ENCODE data around the gene FREM2.

The FREM2 gene

GRCh38 chr13:38763446-38764381 lies 76.8 kb downstream of the FREM2 start:
- DNase-seq (ENCODE audit: low read depth): peak; percentile 48
- TF ChIP-seq POLR2A (IDR thresholded peaks at IDR 0.05; ENCODE audit: extremely low read depth, insufficient read length): no peak
- no peak for TF ChIP-seq MYC (IDR thresholded peaks at IDR 0.05; ENCODE audit: low read depth, low read length)
- peak; percentile 48 for TF ChIP-seq CTCF (IDR thresholded peaks at IDR 0.05; ENCODE audit: low read depth, low read length)
- H3K4me3 ChIP-seq (ENCODE audit: low read depth, low read length): no peak overlapping the region

- no peak for DNase-seq (ENCODE audit: low read depth)
- TF ChIP-seq POLR2A (IDR thresholded peaks at IDR 0.05; ENCODE audit: extremely low read depth, insufficient read length): no peak
Measured at GRCh38 chr13:38766799-38767198, 79.9 kb downstream of the FREM2 start.

GRCh38 chr13:38767506-38768265 lies 80.8 kb downstream of the FREM2 start:
- DNase-seq (ENCODE audit: low read depth): no peak
- TF ChIP-seq MAX (IDR thresholded peaks at IDR 0.05; ENCODE audit: low read depth, low read length): no peak
- no peak for TF ChIP-seq MYC (IDR thresholded peaks at IDR 0.05; ENCODE audit: low read depth, low read length)
- TF ChIP-seq CTCF (IDR thresholded peaks at IDR 0.05; ENCODE audit: low read depth, low read length): no peak
- TF ChIP-seq POLR2A (IDR thresholded peaks at IDR 0.05; ENCODE audit: extremely low read depth, insufficient read length): no peak
- no peak overlapping the region for H3K4me3 ChIP-seq (ENCODE audit: low read depth, low read length)

More at GRCh38 chr13:38766799-38767198, 79.9 kb downstream of the FREM2 start:
- H3K4me3 ChIP-seq (ENCODE audit: low read depth, low read length): no peak overlapping the region

- DNase-seq (ENCODE audit: low read depth): no peak
- TF ChIP-seq CTCF (IDR thresholded peaks at IDR 0.05; ENCODE audit: low read depth, low read length): no peak
- no peak for TF ChIP-seq MAX (IDR thresholded peaks at IDR 0.05; ENCODE audit: low read depth, low read length)
- TF ChIP-seq POLR2A (IDR thresholded peaks at IDR 0.05; ENCODE audit: extremely low read depth, insufficient read length): no peak
- no peak for TF ChIP-seq MYC (IDR thresholded peaks at IDR 0.05; ENCODE audit: low read depth, low read length)
- H3K4me3 ChIP-seq (ENCODE audit: low read depth, low read length): no peak overlapping the region
Measured at GRCh38 chr13:38769526-38769925, 82.6 kb downstream of the FREM2 start.

- no peak for DNase-seq (ENCODE audit: low read depth)
- TF ChIP-seq MAX (IDR thresholded peaks at IDR 0.05; ENCODE audit: low read depth, low read length) (no peak), MYC (IDR thresholded peaks at IDR 0.05; ENCODE audit: low read depth, low read length) (no peak), POLR2A (IDR thresholded peaks at IDR 0.05; ENCODE audit: extremely low read depth, insufficient read length) (no peak)
- no peak overlapping the region for H3K4me3 ChIP-seq (ENCODE audit: low read depth, low read length)
Measured at GRCh38 chr13:38775085-38775484, 88.2 kb downstream of the FREM2 start.

- TF ChIP-seq MYC (IDR thresholded peaks at IDR 0.05; ENCODE audit: low read depth, low read length) (no peak), POLR2A (IDR thresholded peaks at IDR 0.05; ENCODE audit: extremely low read depth, insufficient read length) (no peak), MAX (IDR thresholded peaks at IDR 0.05; ENCODE audit: low read depth, low read length) (no peak), CTCF (IDR thresholded peaks at IDR 0.05; ENCODE audit: low read depth, low read length) (no peak)
Measured at GRCh38 chr13:38777347-38778119, 90.7 kb downstream of the FREM2 start.

More at GRCh38 chr13:38777347-38778119, 90.7 kb downstream of the FREM2 start:
- no peak overlapping the region for H3K4me3 ChIP-seq (ENCODE audit: low read depth, low read length)
- no peak for DNase-seq (ENCODE audit: low read depth)

Measured in NB4 (cell line).